Measurements from ENCODE around the gene B3GALT4. TPM values are rescaled to one million over a fixed set of nuclear protein-coding genes. Genes with fewer than 3 reads are reported as not detected.

B3GALT4 gene
- total RNA-seq, 1 experiment from 2014 or later = 1.9 TPM

GRCh38 chr6:33235221-33235634 lies 41.7 kb upstream of the B3GALT4 start (continued):
- TF ChIP-seq, protein P1, sequence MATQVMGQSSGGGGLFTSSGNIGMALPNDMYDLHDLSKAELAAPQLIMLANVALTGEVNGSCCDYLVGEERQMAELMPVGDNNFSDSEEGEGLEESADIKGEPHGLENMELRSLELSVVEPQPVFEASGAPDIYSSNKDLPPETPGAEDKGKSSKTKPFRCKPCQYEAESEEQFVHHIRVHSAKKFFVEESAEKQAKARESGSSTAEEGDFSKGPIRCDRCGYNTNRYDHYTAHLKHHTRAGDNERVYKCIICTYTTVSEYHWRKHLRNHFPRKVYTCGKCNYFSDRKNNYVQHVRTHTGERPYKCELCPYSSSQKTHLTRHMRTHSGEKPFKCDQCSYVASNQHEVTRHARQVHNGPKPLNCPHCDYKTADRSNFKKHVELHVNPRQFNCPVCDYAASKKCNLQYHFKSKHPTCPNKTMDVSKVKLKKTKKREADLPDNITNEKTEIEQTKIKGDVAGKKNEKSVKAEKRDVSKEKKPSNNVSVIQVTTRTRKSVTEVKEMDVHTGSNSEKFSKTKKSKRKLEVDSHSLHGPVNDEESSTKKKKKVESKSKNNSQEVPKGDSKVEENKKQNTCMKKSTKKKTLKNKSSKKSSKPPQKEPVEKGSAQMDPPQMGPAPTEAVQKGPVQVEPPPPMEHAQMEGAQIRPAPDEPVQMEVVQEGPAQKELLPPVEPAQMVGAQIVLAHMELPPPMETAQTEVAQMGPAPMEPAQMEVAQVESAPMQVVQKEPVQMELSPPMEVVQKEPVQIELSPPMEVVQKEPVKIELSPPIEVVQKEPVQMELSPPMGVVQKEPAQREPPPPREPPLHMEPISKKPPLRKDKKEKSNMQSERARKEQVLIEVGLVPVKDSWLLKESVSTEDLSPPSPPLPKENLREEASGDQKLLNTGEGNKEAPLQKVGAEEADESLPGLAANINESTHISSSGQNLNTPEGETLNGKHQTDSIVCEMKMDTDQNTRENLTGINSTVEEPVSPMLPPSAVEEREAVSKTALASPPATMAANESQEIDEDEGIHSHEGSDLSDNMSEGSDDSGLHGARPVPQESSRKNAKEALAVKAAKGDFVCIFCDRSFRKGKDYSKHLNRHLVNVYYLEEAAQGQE (IDR thresholded peaks at IDR 0.05; ENCODE audit: low read depth) = no peak
- no peak for TF ChIP-seq ZNF274 (IDR thresholded peaks at IDR 0.05; ENCODE audit: low read depth, low read length)
- TF ChIP-seq EZH2phosphoT487 (IDR thresholded peaks at IDR 0.05; ENCODE audit: borderline replicate concordance) = no peak
- no peak for TF ChIP-seq EZH2 (IDR thresholded peaks at IDR 0.05)

DNA sequence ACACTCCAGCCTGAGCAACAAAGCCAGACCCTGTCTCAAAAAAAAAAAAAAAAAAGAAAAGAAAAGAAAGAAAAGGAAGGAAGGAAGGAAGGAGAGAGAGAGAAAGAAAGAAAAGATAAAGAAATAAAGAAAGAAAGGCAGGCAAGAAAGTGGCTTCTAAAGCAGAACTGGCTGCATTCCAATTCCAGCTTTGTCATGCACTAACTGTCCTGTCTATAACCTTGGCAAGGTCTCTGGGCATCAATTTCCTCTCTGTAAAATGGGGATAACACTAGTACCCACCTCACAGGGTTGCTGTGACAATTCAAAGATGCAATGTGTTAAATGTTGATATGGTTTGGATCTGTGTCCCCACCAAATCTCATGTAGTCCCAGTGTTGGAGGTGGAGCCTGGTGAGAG lies 40.6 kb upstream of the B3GALT4 start:
- CTCF ChIA-PET = interaction anchor here (0.8 kb wide), 1 partner anchor 12 kb away, joined by 3 read pairs; no protein-coding TSS in a partner anchor
- TF ChIP-seq CEBPB (IDR thresholded peaks at IDR 0.05; ENCODE audit: low read depth) (no peak), SP1 (IDR thresholded peaks at IDR 0.05; ENCODE audit: low read depth) (no peak), EZH2phosphoT487 (IDR thresholded peaks at IDR 0.05; ENCODE audit: borderline replicate concordance) (no peak), SRF (IDR thresholded peaks at IDR 0.05; ENCODE audit: low read depth) (no peak), TCF7L2 (IDR thresholded peaks at IDR 0.05; ENCODE audit: borderline replicate concordance, extremely low read depth, insufficient read depth, insufficient read length) (no peak), POLR2AphosphoS5 (IDR thresholded peaks at IDR 0.05; ENCODE audit: low read depth, low read length) (no peak), POLR2A (IDR thresholded peaks at IDR 0.05; ENCODE audit: borderline replicate concordance, extremely low read depth, insufficient read depth, insufficient read length) (no peak), RAD21 (IDR thresholded peaks at IDR 0.05; ENCODE audit: low read depth) (no peak), SIN3A (IDR thresholded peaks at IDR 0.05; ENCODE audit: low read depth) (no peak), ATF3 (IDR thresholded peaks at IDR 0.05) (no peak), ZFX (IDR thresholded peaks at IDR 0.05) (no peak), YY1 (IDR thresholded peaks at IDR 0.05; ENCODE audit: extremely low read depth, insufficient replicate concordance, low read depth, low read length) (no peak), EZH2 (IDR thresholded peaks at IDR 0.05) (no peak), FOSL1 (IDR thresholded peaks at IDR 0.05; ENCODE audit: low read depth) (no peak)
- TF ChIP-seq, protein P1 (IDR thresholded peaks at IDR 0.05; ENCODE audit: low read depth) = no peak
- TF ChIP-seq, protein P2, sequence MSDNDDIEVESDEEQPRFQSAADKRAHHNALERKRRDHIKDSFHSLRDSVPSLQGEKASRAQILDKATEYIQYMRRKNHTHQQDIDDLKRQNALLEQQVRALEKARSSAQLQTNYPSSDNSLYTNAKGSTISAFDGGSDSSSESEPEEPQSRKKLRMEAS (IDR thresholded peaks at IDR 0.05) = no peak

More for the DNA sequence above, 40.6 kb upstream of the B3GALT4 start:
- POLR2A ChIA-PET = interaction anchor here (0.7 kb wide), 1 partner anchor 104 kb away, joined by 3 read pairs; no protein-coding TSS in a partner anchor
- no peak overlapping the region for H2AFZ ChIP-seq (ENCODE audit: low read depth, low read length, poor library complexity, severe bottlenecking)
- no peaks in the 10 kb centered on the region for H3K4me1 ChIP-seq (ENCODE audit: control insufficient read depth in 1 of 2, insufficient read depth in 2 of 2, low read length in 2 of 2)
- H3K4me2 ChIP-seq (ENCODE audit: low read length) = no peak overlapping the region
- no peak overlapping the region for H3K27ac ChIP-seq (ENCODE audit: low read depth, low read length)
- no TSS peak for BruUV-seq (replicated peaks)
- no peaks in the 10 kb centered on the region for H3K79me2 ChIP-seq (ENCODE audit: insufficient read depth, low read length)
- no peaks in the 10 kb centered on the region; the same call in 1 of the 2 replicates for H3K27me3 ChIP-seq (ENCODE audit: insufficient read depth, low read length)
- no peak for ATAC-seq
- H3K9me3 ChIP-seq (ENCODE audit: control insufficient read depth in 1 of 2, insufficient read depth in 1 of 2, low read depth in 1 of 2, low read length in 2 of 2) = no peaks in the 10 kb centered on the region
- RAD21 ChIA-PET (ENCODE audit: low non-redundant PET in 1 of 2, low total read pairs in 2 of 2, uncharacterized antibody in 2 of 2, unreplicated experiment in 2 of 2) = no interaction called here
- no peak overlapping the region for H3K4me3 ChIP-seq (replicated peaks in 1 of 2; ENCODE audit: low read depth in 1 of 2, low read length in 2 of 2)
- no peaks in the 10 kb centered on the region for H3K9me2 ChIP-seq (ENCODE audit: insufficient read depth)
- no peaks in the 10 kb centered on the region for H3K36me3 ChIP-seq (ENCODE audit: control insufficient read depth in 1 of 2, insufficient read depth in 2 of 2, low read length in 2 of 2)
- H4K20me1 ChIP-seq (ENCODE audit: insufficient read depth) = no peaks in the 10 kb centered on the region
- no peak overlapping the region for H3K9ac ChIP-seq (ENCODE audit: low read length)
- DNase-seq (ENCODE audit: low read depth, low spot score) = no peak
- intact Hi-C loops (cut with micrococcal nuclease) = no loop called here

All from HCT116 (cell line).